LoVo (cell line): ENCODE data around the gene CATSPERB.
"Not testable (repeated sequence)": the region's sequence is repeated elsewhere in the genome, so short reads cannot be mapped to it uniquely, and the experiment has no call there.

Experiments
- DNase-seq: peaks from one replicate; pipeline ENCODE4 v3.0.0-alpha.2; 2016; ENCODE audit warnings: low spot score

The CATSPERB gene

DNA sequence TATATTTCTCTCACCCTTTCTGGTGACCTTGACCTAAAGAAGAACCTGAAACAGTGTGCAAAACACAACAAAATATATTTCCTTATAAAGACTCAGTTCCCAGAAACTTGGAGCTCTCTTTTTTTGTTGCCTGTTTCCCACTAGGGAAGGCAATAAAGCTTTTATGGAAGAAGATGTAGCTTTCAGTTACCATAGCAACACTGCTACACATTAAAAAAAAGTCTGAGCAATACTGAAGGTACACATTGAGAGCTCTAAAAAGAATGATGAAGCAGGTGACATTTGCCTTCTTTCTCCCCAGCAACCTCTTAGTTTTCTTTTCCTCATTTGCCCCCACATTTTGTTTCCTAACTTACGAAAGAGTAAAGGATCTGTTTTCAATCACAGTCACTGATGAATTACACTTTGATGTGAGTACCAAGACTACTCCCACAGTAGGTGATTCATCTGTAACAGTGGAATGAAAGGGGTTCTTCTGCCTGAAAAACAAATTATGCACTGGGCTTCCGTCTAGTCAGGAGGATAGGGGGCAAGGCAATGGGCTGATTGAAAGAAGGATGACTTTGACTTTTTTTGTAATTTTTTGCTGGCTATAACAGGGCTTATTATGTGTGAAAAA, 1.1 kb upstream of the CATSPERB start:
- DNase-seq: no peak

DNA sequence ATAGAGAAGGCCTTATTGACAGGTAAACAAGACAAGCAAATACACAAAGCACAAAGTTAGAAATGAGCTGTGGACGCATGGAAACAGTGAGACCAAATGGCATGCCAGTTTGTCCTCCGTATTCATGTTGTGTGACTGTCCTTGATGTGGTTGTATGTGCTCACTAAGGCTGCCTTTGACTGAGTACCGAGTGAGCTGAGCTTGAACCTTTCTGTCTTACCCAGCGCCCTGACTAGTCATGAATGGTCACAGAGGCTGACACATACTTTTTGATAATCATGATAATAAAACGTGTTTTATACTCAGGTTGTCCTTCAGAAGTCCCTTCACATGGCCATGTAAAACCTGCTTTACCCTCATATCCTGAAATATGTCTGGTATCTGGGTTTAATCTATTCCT, 553 bp upstream of the CATSPERB start:
- no peak for DNase-seq

DNA sequence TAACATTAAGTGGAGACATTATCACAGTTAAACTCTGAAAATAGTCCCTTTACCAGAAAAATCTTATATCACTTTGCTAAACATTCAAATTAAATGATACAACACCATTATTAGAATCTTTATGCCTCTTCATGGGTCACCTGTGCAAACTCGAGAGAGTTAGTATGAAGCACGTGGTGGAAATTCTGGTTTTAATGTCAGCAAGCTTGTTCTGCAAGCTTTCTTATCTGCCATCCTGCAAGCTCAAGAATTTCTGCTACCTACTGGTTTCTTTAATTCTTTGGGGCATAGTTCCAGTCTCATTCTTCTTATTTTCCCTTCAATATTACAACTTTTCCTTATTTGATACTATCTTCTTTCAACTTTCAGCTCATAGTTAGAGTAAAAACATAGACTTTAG, 868 bp downstream of the CATSPERB start:
- DNase-seq: no peak

DNA sequence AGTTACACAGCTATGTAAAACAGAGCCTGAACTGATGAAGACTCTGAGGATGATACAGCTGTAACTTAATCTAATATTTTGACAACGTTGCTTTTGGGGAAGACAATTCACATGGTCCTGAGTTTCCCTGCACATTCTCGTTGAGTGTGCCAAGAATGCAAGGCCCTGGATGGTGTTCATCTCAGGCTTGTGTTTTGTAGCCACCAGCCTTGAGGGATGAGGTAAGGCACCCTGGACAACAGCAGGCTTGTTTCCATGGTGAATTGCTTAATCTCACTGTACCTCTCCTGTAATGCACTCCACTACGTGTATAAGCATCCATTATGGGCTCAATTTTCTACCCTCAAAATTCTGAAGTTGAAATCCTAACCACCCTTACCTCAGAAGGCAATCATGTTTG, 2.1 kb downstream of the CATSPERB start:
- DNase-seq: no peak

DNA sequence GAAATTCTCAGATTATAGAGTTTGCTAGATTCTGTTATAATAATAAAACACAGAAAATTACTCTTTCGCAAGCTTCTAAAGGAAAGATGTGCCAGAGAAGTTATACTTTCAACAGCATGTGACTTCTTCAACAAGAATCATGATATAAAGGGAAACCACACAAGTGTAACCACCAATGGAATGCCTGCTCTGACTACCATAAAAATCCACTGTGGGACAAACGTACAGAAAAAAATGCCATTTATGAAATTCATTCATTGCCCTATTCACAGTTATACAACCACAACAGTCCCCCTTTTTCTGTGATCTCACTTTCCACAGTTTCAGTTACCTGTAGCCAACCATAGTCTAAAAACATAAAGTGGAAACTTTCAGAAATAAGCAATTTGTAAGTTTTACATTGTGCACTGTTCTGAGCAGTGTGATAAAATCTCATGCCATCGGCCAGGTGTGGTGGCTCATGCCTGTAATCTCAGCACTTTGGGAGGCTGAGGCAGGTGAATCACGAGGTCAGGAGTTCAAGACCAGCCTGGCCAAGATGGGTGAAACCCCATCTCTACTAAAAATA, 3.2 kb downstream of the CATSPERB start:
- no peak for DNase-seq

DNA sequence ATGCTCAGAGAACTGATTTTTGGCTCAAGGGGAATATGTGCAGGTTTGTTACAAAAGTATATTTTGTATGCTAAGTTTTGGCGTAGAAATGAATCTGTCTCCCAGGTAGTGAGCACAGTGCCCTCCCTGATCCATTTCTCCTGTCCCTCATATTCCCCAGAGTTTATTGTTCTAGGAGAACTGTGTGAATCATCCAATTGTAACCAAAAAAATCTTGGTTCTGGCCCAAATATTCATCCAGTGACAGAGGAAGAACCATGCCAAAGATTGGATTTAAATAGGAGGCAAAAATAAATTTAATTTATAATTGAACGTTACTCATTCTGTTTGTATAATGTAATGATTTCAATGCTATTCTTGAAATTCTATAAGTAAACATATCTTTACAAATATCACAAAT, 4.8 kb downstream of the CATSPERB start:
- DNase-seq: no peak

DNA sequence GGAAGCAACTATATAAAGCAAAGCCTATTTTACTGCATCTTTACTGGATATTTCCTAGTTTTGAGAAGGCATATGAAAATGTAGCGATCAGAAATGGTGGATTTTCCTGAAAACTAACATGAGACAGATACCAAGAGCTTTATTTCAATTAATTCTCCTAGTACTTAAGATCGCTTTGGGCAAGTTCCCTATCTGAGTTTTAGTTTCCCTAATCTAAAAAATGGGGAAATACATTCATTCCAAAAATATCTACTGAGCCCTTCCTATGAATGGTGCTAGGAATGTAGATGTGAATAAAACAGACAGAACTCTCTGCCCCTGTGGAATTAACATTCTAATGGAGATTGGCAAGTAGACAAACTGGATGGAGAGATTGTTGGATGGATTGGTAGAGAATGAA, 8.4 kb downstream of the CATSPERB start:
- no peak for DNase-seq

DNA sequence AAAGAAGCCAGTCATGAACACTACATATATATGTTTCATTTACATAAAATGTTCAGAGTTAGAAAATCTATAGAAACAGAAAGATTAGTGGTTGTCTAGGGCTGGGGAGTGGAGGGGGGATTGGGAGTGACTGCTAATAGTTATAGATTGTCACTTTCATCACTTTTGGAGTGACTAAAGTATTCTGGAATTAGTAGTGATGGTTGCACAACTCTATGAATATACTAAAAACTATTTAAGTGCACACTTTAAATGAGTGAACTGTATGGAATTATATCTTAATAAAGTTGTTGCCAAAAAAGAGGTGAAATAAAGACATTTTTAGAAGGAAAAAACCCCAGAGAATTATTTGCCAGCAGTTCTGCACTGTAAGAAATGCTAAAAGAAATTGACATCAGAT, 9.5 kb downstream of the CATSPERB start:
- no peak for DNase-seq

DNA sequence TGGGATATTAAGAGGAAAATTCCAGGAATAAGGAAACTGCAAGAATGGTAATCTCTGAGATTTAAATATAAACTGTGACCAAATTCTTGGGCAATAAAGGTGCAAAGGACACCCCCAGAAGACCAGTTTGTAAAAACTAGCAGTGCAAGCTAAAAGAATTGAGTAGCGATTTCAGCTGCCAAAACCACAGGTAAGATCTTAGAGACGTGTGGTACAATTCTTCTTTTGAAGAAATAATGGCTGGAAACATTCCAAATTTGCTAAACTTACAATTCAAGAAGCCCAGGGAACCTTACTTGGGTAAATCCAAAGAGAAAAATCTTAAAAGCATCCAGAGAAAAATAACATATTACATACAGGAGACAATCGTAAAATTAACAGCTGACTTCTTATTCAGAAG, 12.0 kb downstream of the CATSPERB start:
- no peak for DNase-seq

DNA sequence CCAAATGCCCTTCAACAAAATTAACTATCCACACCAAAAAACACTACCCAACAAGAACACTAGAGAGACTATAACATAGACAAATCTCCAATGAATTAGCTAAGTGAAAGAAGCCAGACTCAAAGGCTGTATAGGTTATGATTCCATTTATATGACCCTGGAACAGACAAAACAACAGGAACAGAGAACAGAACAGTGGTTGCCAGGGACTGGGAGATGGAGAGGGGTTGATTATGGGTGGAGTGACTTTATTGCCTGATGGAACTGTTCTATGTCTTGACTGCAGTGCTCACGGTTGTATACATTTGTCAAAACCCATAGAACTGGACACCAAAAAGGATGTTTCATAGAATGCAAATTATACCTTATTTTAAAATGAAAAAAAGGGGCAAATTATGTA, 14.9 kb downstream of the CATSPERB start:
- DNase-seq: no peak

DNA sequence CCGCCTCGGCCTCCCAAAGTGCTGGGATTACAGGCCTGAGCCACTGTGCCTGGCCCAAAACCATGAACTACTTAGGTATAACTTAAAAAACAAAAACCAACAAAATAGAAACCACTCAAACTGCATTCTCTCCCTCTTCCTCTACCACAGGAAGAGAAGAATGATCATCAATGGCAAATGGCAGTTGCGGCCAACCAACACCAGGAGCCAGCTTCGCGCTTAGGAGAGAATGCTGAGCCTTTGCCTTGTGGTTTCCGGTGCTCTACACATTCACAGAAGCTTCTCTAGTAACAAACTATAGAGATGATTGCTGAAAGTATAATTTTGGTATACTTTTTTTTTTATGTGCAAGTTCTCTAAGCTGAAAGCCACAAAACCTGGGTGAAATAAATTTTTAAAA, 17.1 kb downstream of the CATSPERB start:
- DNase-seq: no peak

DNA sequence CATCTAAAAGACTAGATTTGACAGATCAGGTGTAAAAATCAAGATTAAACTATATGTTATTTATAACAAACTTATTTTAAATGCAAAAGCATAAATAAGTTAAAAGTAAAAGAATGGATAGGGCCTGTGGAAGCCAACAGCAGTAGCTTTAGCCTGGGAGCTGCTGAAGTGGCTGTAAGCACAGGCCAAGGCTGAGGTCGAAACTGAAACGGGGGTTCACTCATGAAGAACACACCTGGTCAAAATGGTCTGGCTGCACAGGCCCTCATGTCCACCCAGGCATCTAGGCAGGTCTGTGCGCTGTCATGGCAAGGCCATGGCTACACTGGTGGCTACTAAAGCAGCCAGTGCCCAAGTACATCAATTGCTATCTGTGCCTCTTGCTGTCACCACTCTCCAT, 23.1 kb downstream of the CATSPERB start:
- no peak for DNase-seq

DNA sequence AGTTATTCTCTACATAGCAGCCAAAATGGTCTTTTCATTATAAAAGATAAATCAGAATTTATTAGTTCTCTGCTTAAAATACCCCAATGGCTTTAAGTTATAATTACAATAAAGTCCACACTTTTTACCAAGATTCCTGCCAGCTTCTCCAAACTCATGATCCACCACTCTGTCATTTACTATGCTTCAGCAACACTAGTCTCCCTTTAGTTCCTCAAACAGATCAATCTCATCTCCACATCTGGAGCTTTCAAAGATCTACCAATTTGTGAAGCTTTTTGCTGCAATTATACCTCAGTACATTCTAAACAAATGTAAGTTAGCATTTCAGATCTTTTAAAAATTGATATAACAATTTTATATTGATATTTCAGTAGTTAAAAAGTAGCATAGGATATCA, 24.9 kb downstream of the CATSPERB start:
- DNase-seq: no peak

DNA sequence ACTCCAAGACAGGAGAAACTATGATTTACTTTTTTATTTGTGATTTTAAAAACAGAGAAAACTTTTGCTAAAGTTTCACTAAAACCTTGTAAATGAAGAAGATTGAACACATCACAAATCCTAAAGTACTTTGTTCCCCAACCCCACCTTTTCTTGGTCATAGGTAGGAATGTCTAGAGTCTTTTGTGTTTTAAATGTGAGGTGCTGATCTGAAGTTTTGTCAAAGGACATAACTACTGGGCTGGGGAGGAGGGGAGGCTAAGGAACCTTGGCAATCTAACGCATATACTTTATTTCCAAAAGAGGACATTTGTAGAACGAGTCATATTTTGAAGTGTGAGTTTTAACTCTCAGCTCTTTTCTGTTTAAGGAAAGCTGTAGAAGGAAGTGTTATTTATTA, 37.2 kb downstream of the CATSPERB start:
- DNase-seq: no peak

DNA sequence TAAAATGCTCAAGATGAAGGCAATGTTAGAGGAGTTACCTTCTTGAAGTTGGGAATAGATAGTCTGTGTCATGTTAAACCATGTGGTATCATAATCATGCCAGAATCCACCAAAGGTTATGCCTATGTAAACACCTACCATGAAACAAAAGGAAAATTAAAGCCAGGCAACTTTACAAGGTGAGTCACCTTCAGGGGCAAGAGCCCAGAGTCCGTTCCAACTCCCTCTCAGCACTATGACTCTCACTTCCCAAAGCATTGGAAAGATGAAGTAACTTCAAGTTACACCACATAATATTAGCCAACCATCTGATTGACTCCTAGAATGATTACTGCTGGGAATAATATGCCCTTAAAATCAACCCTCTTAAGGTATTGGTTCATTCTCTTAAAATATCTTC, 38.5 kb downstream of the CATSPERB start:
- peak; percentile 77 for DNase-seq

DNA sequence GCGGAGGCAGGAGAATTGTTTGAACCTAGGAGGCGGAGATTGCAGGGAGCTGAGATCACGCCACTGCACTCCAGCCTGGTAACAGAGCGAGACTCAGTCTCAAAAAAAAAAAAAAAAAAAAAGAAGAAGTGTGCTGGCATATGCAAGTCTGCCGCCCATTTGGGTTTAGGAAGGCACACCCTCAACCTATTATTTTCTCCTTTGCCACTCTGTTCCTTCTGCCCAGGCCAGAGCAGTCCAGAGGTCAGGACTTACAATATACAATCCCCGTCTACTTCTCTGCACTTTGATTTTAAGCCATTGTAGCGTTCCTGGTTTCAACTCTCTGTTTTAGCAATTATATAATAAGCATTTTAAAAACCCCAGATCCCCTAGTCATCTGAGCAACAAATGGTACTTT, 39.8 kb downstream of the CATSPERB start:
- no peak for DNase-seq

DNA sequence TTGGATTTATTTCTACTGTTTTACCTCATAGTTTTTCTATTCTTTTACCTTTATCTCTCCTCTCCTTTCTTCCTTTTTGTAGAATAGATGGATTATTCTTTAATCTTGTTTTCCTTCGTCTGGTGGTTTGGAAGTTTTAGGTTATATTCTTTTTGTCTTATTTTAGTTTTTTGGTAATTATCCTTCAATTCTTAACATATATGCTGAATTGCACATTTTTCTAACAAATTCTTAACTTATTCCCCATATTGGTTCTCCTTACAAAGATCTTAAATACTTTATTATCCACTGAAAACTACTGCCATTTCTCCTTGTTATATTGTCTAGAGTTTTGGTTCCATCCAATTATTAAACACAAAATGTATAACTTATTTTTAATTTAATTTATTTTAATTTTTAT, 42.3 kb downstream of the CATSPERB start:
- no peak for DNase-seq

DNA sequence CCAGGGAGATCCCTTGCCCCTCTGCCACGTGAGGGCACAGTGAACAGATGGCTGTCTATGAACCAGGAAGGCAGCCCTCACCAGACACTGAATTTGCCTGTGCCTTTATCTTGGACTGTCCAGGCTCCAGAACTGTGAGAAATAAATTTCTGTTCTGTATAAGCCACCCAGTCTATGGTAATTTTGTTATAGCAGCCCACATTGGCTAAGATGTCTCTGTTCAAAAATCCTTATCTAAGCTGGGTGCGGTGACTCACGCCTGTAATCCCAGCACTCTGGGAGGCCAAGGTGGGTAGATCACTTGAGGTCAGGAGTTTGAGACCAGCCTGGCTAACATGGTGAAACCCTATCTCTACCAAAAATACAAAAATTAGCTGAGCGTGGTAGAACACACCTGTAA, 44.5 kb downstream of the CATSPERB start:
- not testable (repeated sequence) for DNase-seq

DNA sequence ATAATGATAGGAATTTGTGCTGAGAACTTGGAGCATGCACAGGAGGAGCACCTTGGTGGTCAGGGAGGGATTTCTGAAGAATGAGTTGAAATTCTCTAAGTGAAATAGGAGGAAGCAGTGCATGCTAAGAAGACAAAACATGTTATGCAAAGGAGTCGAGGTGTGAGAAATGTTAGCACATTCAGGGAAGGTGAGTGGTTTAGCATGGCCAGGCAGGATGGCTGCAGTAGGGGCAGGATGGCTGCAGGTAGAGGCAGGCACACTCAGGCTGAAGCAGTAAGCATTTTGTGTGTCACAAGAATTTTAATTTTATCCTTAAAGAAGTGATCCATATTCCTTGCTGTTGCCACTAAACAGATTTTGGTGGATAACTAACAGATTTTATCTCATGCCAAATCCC, 46.3 kb downstream of the CATSPERB start:
- DNase-seq: no peak

DNA sequence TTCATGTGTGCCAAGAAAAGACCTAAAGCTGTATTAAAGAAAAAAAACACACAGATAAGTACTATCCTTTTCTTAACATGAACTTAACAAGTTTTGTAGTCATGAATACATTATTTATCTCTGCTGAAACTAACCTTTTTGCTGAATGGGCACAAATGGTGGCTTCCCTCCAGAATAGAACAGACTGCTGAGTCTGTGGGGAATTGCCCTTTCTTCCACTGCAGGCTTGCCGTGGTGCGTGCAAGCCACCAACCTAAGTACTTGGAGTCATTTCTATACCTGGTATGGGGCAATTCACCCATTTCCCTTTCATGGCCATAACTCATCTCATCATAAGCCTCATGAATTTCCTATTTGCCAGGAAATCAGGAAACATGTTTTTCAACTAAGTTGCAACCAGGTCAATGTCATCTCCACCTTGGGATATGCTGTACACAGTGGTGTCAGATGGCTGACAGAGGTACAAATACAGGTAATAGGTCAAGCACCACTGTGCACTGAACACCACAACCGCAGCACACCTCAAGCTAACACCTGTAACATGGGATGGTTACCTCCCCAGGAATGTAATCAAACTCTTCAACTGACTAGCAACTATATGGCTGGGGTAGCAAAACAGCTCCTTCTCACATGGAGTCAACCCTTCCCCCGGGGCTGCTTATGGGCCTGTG, 49.9 kb downstream of the CATSPERB start:
- no peak for DNase-seq

DNA sequence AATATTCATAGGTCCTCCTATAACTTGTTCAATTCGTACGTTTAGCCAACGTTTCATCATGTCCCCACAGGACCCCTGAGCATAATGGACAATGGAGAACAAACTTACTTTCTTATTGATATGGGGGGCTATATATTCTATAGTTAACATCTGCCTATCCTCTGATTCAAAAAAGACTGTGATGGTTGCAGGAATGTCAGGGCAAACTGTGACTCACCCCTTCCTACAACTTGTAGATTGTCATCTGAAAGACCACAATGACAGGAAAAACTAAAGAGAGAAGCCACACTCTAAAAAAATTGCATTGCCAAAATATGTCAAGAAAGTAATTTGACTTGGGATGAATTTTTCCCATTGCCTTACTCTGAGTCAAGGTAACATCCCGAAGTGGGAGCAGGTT, 50.8 kb downstream of the CATSPERB start:
- DNase-seq: no peak

DNA sequence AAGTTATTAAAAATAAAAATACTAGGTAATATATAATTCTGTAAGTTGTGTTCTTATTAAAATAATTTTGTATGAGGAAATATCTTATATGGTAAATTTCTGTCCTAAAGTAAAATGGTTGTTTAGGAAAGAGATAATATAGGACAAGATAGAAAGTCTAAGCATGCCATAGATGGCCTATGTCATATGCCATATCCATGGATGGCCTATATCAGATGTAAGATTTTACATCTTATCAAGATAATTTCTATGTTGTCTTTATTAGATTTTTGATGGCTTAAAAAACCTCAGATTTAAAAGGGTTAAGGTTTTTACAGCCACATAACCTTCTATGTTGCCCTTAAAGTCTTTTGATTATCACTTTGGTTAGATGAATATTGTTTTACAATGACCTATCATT, 52.6 kb downstream of the CATSPERB start:
- DNase-seq: no peak

DNA sequence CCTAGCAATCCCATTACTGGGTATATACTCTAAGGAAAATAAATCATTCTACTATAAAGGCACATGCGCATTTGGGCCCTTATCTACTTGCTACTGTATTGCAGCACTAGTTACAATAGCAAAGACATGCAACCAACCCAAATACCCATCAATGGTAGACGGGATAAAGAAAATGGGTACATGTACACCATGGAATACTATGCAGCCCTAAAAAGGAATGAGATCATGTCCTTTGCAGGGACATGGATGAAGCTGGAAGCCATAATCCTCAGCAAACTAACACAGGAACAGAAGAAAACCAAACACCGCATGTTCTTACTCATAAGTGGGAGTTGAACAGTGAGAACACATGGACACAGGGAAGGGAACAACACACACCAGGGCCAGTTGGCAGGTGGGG, 54.2 kb downstream of the CATSPERB start:
- DNase-seq: not testable (repeated sequence)

DNA sequence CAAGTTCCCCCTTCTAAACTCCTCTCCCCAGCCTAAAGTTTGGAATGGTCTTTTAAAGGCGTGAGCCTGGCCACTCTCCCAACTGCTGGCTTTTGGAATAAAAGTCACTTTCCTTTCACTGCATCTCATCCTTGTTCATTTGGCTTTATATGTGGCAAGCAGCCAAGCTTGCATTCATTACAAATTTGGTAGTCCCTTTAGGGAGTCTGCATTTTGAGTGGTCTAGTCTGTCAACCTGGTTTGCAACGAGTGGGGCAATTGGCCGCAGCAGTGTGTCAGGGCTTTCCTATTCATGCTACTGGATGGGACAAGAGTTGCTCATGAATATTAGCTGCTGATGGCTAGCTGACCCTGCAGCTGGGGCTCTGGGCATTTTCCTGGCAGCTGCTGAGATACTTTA, 57.0 kb downstream of the CATSPERB start:
- no peak for DNase-seq
